ENCODE results near the gene KRTAP15-1. TPM values are rescaled to one million over a fixed set of nuclear protein-coding genes. Genes with fewer than 3 reads are reported as not detected.

KRTAP15-1 gene
- polyA plus RNA-seq, 3 donors: not detected

GRCh38 chr21:30480145-30480544 is 40.1 kb downstream of the KRTAP15-1 start, which contains the start of gene KRTAP19-1:
TSS of gene KRTAP19-1 (minus strand) at chr21:30480367. CDS start at chr21:30480317, 50 bp downstream.
- 71 to 90% (median 90%) methylated on average over 7 of the region's 7 CpGs for WGBS, 3 donors
- no peak within 1 kb of the TSS for H3K27ac ChIP-seq (ENCODE audit: low read depth, low read length)

GRCh38 chr21:30482130-30482529 is 42.1 kb downstream of the KRTAP15-1 start:
- WGBS, 3 donors: 60 to 80% (median 80%) methylated on average over 2 of the region's 2 CpGs
- H3K27ac ChIP-seq (ENCODE audit: low read depth, low read length): no peak overlapping the region

GRCh38 chr21:30486180-30486579 is 46.1 kb downstream of the KRTAP15-1 start:
- WGBS, 3 donors: 64 to 70% (median 70%) methylated on average over 2 of the region's 2 CpGs
- no peak overlapping the region for H3K27ac ChIP-seq (ENCODE audit: low read depth, low read length)

GRCh38 chr21:30487336-30487735 is 47.3 kb downstream of the KRTAP15-1 start, which contains the start of gene KRTAP19-2:
TSS of gene KRTAP19-2 (minus strand) at chr21:30487436. CDS start at chr21:30487348, 88 bp downstream.
- H3K27ac ChIP-seq (ENCODE audit: low read depth, low read length): no peak within 1 kb of the TSS
- 78 to 82% (median 80%) methylated on average over 2 of the region's 2 CpGs for WGBS, 3 donors

Other genes with a start within 250 kb of the KRTAP15-1 start
- gene CLDN8, start 224.2 kb upstream of the KRTAP15-1 start, polyA plus RNA-seq: under 1 TPM in 1 of 3 donors, not detected in 2; 0.12 TPM
- not detected for gene KRTAP24-1, start 157.3 kb upstream of the KRTAP15-1 start, polyA plus RNA-seq
- gene KRTAP25-1, start 150.8 kb upstream of the KRTAP15-1 start, polyA plus RNA-seq: not detected
- not detected for gene KRTAP26-1, start 120.0 kb upstream of the KRTAP15-1 start, polyA plus RNA-seq
- gene KRTAP27-1, start 102.6 kb upstream of the KRTAP15-1 start, polyA plus RNA-seq: not detected
- not detected for gene KRTAP23-1, start 91.7 kb upstream of the KRTAP15-1 start, polyA plus RNA-seq
- not detected for gene KRTAP13-2, start 68.0 kb upstream of the KRTAP15-1 start, polyA plus RNA-seq
- not detected for gene KRTAP13-1, start 44.2 kb upstream of the KRTAP15-1 start, polyA plus RNA-seq
- gene KRTAP13-3, start 14.3 kb upstream of the KRTAP15-1 start, polyA plus RNA-seq: not detected
- not detected for gene KRTAP13-4, start 10.1 kb upstream of the KRTAP15-1 start, polyA plus RNA-seq
- gene KRTAP19-1, start 40.1 kb downstream of the KRTAP15-1 start, polyA plus RNA-seq: not detected
- gene KRTAP19-2, start 47.2 kb downstream of the KRTAP15-1 start, polyA plus RNA-seq: not detected
- gene KRTAP19-3, start 51.7 kb downstream of the KRTAP15-1 start, polyA plus RNA-seq: not detected
- not detected for gene KRTAP19-4, start 56.9 kb downstream of the KRTAP15-1 start, polyA plus RNA-seq
- not detected for gene KRTAP19-5, start 61.9 kb downstream of the KRTAP15-1 start, polyA plus RNA-seq
- gene KRTAP19-6, start 101.6 kb downstream of the KRTAP15-1 start, polyA plus RNA-seq: not detected
- gene KRTAP19-7, start 121.0 kb downstream of the KRTAP15-1 start, polyA plus RNA-seq: not detected
- gene KRTAP22-2, start 150.1 kb downstream of the KRTAP15-1 start, polyA plus RNA-seq: not detected
- gene KRTAP6-3, start 152.2 kb downstream of the KRTAP15-1 start, polyA plus RNA-seq: not detected
- gene KRTAP6-2, start 158.6 kb downstream of the KRTAP15-1 start, polyA plus RNA-seq: not detected
- not detected for gene KRTAP22-1, start 160.8 kb downstream of the KRTAP15-1 start, polyA plus RNA-seq
- not detected for gene KRTAP6-1, start 173.7 kb downstream of the KRTAP15-1 start, polyA plus RNA-seq
- gene KRTAP20-1, start 176.2 kb downstream of the KRTAP15-1 start, polyA plus RNA-seq: not detected
- not detected for gene KRTAP20-4, start 180.4 kb downstream of the KRTAP15-1 start, polyA plus RNA-seq
- not detected for gene KRTAP20-2, start 194.9 kb downstream of the KRTAP15-1 start, polyA plus RNA-seq
- not detected for gene KRTAP20-3, start 202.6 kb downstream of the KRTAP15-1 start, polyA plus RNA-seq

Measured in adipose tissue (tissue), 3 donors.